ENCODE results near the gene MYO5B. TPM values are rescaled to one million over a fixed set of nuclear protein-coding genes. Genes with fewer than 3 reads are reported as not detected.

MYO5B gene
- total RNA-seq, 1 experiment from 2014 or later: 0.97 TPM

DNA sequence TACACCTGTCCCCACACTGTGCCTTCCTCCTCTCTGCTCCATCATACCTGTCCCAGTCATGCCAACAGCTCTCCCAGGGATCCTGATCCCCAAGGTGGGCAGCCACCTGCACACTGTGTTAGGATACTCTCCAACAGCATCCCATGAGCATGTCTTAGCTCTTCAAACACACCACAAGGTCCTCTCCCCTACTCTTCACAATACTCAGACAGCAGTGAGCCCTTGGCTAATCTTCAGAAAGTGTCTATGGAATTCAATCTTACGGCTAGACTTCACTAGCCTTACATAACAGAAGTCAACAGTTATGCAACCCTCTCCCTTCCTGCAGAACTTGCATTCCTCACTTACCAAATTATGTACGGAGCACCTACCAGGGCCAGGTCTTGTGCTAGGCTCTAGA is 79.9 kb downstream of the MYO5B start:
- Histone ChIP-seq H3K4me2 (ENCODE audit: low read depth, low read length, poor library complexity, severe bottlenecking) (no peak overlapping the region), H2AFZ (ENCODE audit: low read length) (no peak overlapping the region), H4K20me1 (ENCODE audit: insufficient read depth, low read depth, low read length) (no peaks in the 10 kb centered on the region), H3K4me1 (ENCODE audit: low read length) (no peaks in the 10 kb centered on the region), H3K9me2 (replicated peaks; ENCODE audit: insufficient read depth, low read length) (no peaks in the 10 kb centered on the region), H3K27me3 (ENCODE audit: low read length) (peaks cover 2% of the 10 kb centered on the region; the same call in 1 of the 2 replicates), H3K9ac (ENCODE audit: low read length) (no peak overlapping the region), H3K79me2 (ENCODE audit: low read length) (no peaks in the 10 kb centered on the region), H3K27ac (ENCODE audit: low read length) (no peak overlapping the region), H3K36me3 (ENCODE audit: insufficient read depth, low read length) (no peaks in the 10 kb centered on the region), H3K9me3 (ENCODE audit: low read length) (no peaks in the 10 kb centered on the region), H3K4me3 (ENCODE audit: low read length) (no peak overlapping the region)
- DNase-seq: no peak

DNA sequence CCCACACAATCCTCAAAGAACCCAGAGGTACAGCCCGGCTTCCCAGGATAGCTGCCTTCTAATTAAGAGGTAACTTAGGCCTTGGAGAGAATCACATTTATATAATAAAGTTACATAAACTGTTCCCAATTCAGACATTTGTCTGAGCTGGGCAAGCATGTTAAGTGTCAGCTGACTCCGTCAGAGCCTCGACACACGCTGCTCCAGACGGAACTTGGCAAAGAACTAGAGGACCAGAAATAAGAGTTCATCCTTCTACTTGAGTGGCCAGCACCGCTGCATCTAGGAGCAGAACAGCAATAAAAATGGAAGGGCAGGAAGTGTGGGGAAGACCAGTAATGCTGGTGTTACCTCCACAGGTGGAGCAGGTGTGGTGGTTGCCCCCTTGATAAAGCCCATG is 80.5 kb downstream of the MYO5B start:
- no peaks in the 10 kb centered on the region for H3K9me2 ChIP-seq (replicated peaks; ENCODE audit: insufficient read depth, low read length)

GRCh38 chr18:50113726-50114125 is 81.2 kb downstream of the MYO5B start:
- Histone ChIP-seq H3K27me3 (ENCODE audit: low read length) (0 out of 2 replicates have a peak, but pooled peaks cover 2% of the 10 kb centered on the region), H3K79me2 (ENCODE audit: low read length) (no peaks in the 10 kb centered on the region), H3K27ac (ENCODE audit: low read length) (no peak overlapping the region), H3K4me1 (ENCODE audit: low read length) (no peaks in the 10 kb centered on the region), H3K9ac (ENCODE audit: low read length) (no peak overlapping the region), H3K4me3 (ENCODE audit: low read length) (no peak overlapping the region), H3K9me2 (replicated peaks; ENCODE audit: insufficient read depth, low read length) (no peaks in the 10 kb centered on the region), H4K20me1 (ENCODE audit: insufficient read depth, low read depth, low read length) (no peaks in the 10 kb centered on the region), H3K36me3 (ENCODE audit: insufficient read depth, low read length) (no peaks in the 10 kb centered on the region), H3K9me3 (ENCODE audit: low read length) (no peaks in the 10 kb centered on the region), H3K4me2 (ENCODE audit: low read depth, low read length, poor library complexity, severe bottlenecking) (no peak overlapping the region), H2AFZ (ENCODE audit: low read length) (no peak overlapping the region)
- DNase-seq: no peak

More for the DNA sequence above, 80.5 kb downstream of the MYO5B start:
- Histone ChIP-seq H3K36me3 (ENCODE audit: insufficient read depth, low read length) (no peaks in the 10 kb centered on the region), H3K4me3 (ENCODE audit: low read length) (no peak overlapping the region), H3K27me3 (ENCODE audit: low read length) (0 out of 2 replicates have a peak, but pooled peaks cover 2% of the 10 kb centered on the region), H3K4me1 (ENCODE audit: low read length) (no peaks in the 10 kb centered on the region), H3K79me2 (ENCODE audit: low read length) (no peaks in the 10 kb centered on the region), H3K4me2 (ENCODE audit: low read depth, low read length, poor library complexity, severe bottlenecking) (no peak overlapping the region), H3K9ac (ENCODE audit: low read length) (no peak overlapping the region), H3K9me3 (ENCODE audit: low read length) (no peaks in the 10 kb centered on the region), H2AFZ (ENCODE audit: low read length) (no peak overlapping the region), H4K20me1 (ENCODE audit: insufficient read depth, low read depth, low read length) (no peaks in the 10 kb centered on the region), H3K27ac (ENCODE audit: low read length) (no peak overlapping the region)
- no peak for DNase-seq

DNA sequence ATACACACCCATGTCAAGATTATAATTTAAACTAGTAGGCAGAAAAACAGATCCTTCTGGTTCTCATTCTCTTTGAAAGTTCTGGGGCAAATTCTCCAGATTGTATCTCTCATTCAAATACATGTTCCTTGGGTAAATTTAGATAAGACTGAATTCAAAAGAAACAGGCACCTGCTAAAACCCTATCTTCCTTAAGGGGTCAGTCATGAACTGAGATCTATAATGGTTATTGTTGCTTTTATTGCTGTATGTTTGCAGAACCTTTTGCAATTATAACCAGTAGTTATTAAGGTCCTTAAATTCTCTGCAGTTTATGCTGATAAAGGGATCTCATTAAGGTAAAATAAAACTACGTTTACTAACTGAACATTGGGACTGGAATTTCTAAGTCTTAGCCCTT is 83.5 kb downstream of the MYO5B start:
- no peak overlapping the region for H3K4me3 ChIP-seq (ENCODE audit: low read length)
- no peaks in the 10 kb centered on the region for H3K9me3 ChIP-seq (ENCODE audit: low read length)
- no peak overlapping the region for H3K4me2 ChIP-seq (ENCODE audit: low read depth, low read length, poor library complexity, severe bottlenecking)
- no peaks in the 10 kb centered on the region for H3K4me1 ChIP-seq (ENCODE audit: low read length)
- H3K36me3 ChIP-seq (ENCODE audit: insufficient read depth, low read length): no peaks in the 10 kb centered on the region
- H3K9me2 ChIP-seq (replicated peaks; ENCODE audit: insufficient read depth, low read length): no peaks in the 10 kb centered on the region
- no peak overlapping the region for H2AFZ ChIP-seq (ENCODE audit: low read length)
- no peak overlapping the region for H3K9ac ChIP-seq (ENCODE audit: low read length)
- DNase-seq: peak; percentile 44
- no peaks in the 10 kb centered on the region for H4K20me1 ChIP-seq (ENCODE audit: insufficient read depth, low read depth, low read length)
- H3K27ac ChIP-seq (ENCODE audit: low read length): no peak overlapping the region
- no peaks in the 10 kb centered on the region for H3K79me2 ChIP-seq (ENCODE audit: low read length)
- 0 out of 2 replicates have a peak, but pooled peaks cover 2% of the 10 kb centered on the region for H3K27me3 ChIP-seq (ENCODE audit: low read length)

GRCh38 chr18:50107468-50107977 is 87.4 kb downstream of the MYO5B start:
- Histone ChIP-seq H3K27ac (ENCODE audit: low read length) (no peak overlapping the region), H2AFZ (ENCODE audit: low read length) (no peak overlapping the region), H3K9ac (ENCODE audit: low read length) (no peak overlapping the region), H3K9me2 (replicated peaks; ENCODE audit: insufficient read depth, low read length) (no peaks in the 10 kb centered on the region), H4K20me1 (ENCODE audit: insufficient read depth, low read depth, low read length) (no peaks in the 10 kb centered on the region), H3K9me3 (ENCODE audit: low read length) (no peaks in the 10 kb centered on the region), H3K4me2 (ENCODE audit: low read depth, low read length, poor library complexity, severe bottlenecking) (no peak overlapping the region), H3K36me3 (ENCODE audit: insufficient read depth, low read length) (no peaks in the 10 kb centered on the region), H3K4me1 (ENCODE audit: low read length) (no peaks in the 10 kb centered on the region), H3K4me3 (ENCODE audit: low read length) (no peak overlapping the region), H3K27me3 (ENCODE audit: low read length) (no peaks in the 10 kb centered on the region), H3K79me2 (ENCODE audit: low read length) (no peaks in the 10 kb centered on the region)
- DNase-seq: no peak

DNA sequence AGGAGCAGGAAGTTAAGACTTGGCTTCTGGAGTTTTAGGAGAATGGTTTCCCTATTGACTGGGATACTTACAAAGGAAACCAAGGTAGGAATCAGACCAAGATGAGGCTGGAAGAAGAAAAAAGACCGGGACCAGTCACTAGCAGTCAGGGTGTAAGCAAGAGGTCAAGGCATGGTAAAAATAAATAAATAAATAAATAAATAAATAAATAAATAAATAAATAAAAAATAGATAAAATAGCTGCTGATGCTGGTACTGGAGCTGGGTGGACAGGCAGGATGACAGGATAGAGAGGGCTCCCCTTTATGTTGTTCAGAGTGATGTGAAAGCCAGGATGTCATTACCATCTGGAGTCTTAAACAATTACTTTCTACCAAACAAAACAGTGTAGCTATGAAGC is 89.9 kb downstream of the MYO5B start:
- Histone ChIP-seq H3K4me2 (ENCODE audit: low read depth, low read length, poor library complexity, severe bottlenecking) (no peak overlapping the region), H4K20me1 (ENCODE audit: insufficient read depth, low read depth, low read length) (no peaks in the 10 kb centered on the region), H3K27me3 (ENCODE audit: low read length) (no peaks in the 10 kb centered on the region), H3K9me2 (replicated peaks; ENCODE audit: insufficient read depth, low read length) (no peaks in the 10 kb centered on the region), H3K4me1 (ENCODE audit: low read length) (no peaks in the 10 kb centered on the region), H3K9ac (ENCODE audit: low read length) (no peak overlapping the region), H3K4me3 (ENCODE audit: low read length) (no peak overlapping the region), H3K27ac (ENCODE audit: low read length) (no peak overlapping the region), H3K79me2 (ENCODE audit: low read length) (no peaks in the 10 kb centered on the region), H3K9me3 (ENCODE audit: low read length) (no peaks in the 10 kb centered on the region), H2AFZ (ENCODE audit: low read length) (no peak overlapping the region), H3K36me3 (ENCODE audit: insufficient read depth, low read length) (no peaks in the 10 kb centered on the region)
- DNase-seq: no peak

GRCh38 chr18:50104421-50104820 is 90.5 kb downstream of the MYO5B start:
- no peak overlapping the region for H3K4me3 ChIP-seq (ENCODE audit: low read length)
- no peak overlapping the region for H3K9ac ChIP-seq (ENCODE audit: low read length)
- H3K27ac ChIP-seq (ENCODE audit: low read length): no peak overlapping the region
- no peaks in the 10 kb centered on the region for H3K4me1 ChIP-seq (ENCODE audit: low read length)
- H2AFZ ChIP-seq (ENCODE audit: low read length): no peak overlapping the region
- H3K79me2 ChIP-seq (ENCODE audit: low read length): no peaks in the 10 kb centered on the region
- H3K36me3 ChIP-seq (ENCODE audit: insufficient read depth, low read length): no peaks in the 10 kb centered on the region
- H3K9me2 ChIP-seq (replicated peaks; ENCODE audit: insufficient read depth, low read length): no peaks in the 10 kb centered on the region
- H3K9me3 ChIP-seq (ENCODE audit: low read length): no peaks in the 10 kb centered on the region
- H4K20me1 ChIP-seq (ENCODE audit: insufficient read depth, low read depth, low read length): no peaks in the 10 kb centered on the region
- no peaks in the 10 kb centered on the region for H3K27me3 ChIP-seq (ENCODE audit: low read length)
- no peak for DNase-seq
- H3K4me2 ChIP-seq (ENCODE audit: low read depth, low read length, poor library complexity, severe bottlenecking): no peak overlapping the region

- H3K79me2 ChIP-seq (ENCODE audit: low read length): no peaks in the 10 kb centered on the region
- H2AFZ ChIP-seq (ENCODE audit: low read length): no peak overlapping the region
- H3K9me3 ChIP-seq (ENCODE audit: low read length): no peaks in the 10 kb centered on the region
- no peak for DNase-seq
- H3K36me3 ChIP-seq (ENCODE audit: insufficient read depth, low read length): no peaks in the 10 kb centered on the region
- H3K9me2 ChIP-seq (replicated peaks; ENCODE audit: insufficient read depth, low read length): no peaks in the 10 kb centered on the region
- no peaks in the 10 kb centered on the region for H4K20me1 ChIP-seq (ENCODE audit: insufficient read depth, low read depth, low read length)
- H3K4me2 ChIP-seq (ENCODE audit: low read depth, low read length, poor library complexity, severe bottlenecking): no peak overlapping the region
- H3K9ac ChIP-seq (ENCODE audit: low read length): no peak overlapping the region
- no peaks in the 10 kb centered on the region for H3K27me3 ChIP-seq (ENCODE audit: low read length)
- no peak overlapping the region for H3K4me3 ChIP-seq (ENCODE audit: low read length)
- no peak overlapping the region for H3K27ac ChIP-seq (ENCODE audit: low read length)
- H3K4me1 ChIP-seq (ENCODE audit: low read length): no peaks in the 10 kb centered on the region
Observed at GRCh38 chr18:50099725-50100407, 95.1 kb downstream of the MYO5B start.
